GM23338 (cell line): ENCODE results near the gene USP38. TPM values are rescaled to one million over a fixed set of nuclear protein-coding genes. Genes with fewer than 3 reads are reported as not detected.

Experiments used
- ATAC-seq: fragments of 200-7000 bp; cut with Tn5 transposase; 3 replicates; pipeline ENCODE4 v1.9.1; 2020
- DNase-seq: peaks from one replicate; pipeline ENCODE4 v3.0.0-alpha.2; 2015; ENCODE audit warnings: low spot score
- H2AFZ ChIP-seq: fragments of 200-600 bp; sonication (generic); 2 replicates; pipeline ENCODE4 v1.8.0; 2016; ENCODE audit warnings: antibody characterized with exemption, mild to moderate bottlenecking, moderate library complexity
- H3F3A ChIP-seq: fragments of 200-600 bp; sonication (generic); replicated peaks from 2 replicates; pipeline ENCODE4 v1.8.0; 2017; ENCODE audit warnings: antibody characterized with exemption, mixed run types, low read depth
- H3K27ac ChIP-seq: fragments of 200-600 bp; sonication (generic); 2 replicates; pipeline ENCODE4 v1.6.1; 2016; ENCODE audit warnings: low read depth
- H3K27me3 ChIP-seq: fragments of 200-600 bp; sonication (generic); 2 replicates; pipeline ENCODE4 v1.8.0; 2016; ENCODE audit warnings: mild to moderate bottlenecking, mixed run types, moderate library complexity; ENCODE audit not compliant: insufficient read depth
- H3K36me3 ChIP-seq: fragments of 200-600 bp; sonication (generic); 2 replicates; pipeline ENCODE4 v1.8.0; 2016; ENCODE audit warnings: mild to moderate bottlenecking; ENCODE audit not compliant: insufficient read depth
- H3K4me1 ChIP-seq: fragments of 200-600 bp; sonication (generic); 2 replicates; pipeline ENCODE4 v1.8.0; 2016; ENCODE audit warnings: mild to moderate bottlenecking, moderate library complexity; ENCODE audit not compliant: insufficient read depth
- H3K4me2 ChIP-seq: fragments of 200-600 bp; sonication (generic); 2 replicates; pipeline ENCODE4 v1.7.1; 2017; ENCODE audit warnings: mixed run types
- H3K4me3 ChIP-seq: fragments of 200-600 bp; sonication (generic); 2 replicates; pipeline ENCODE4 v1.6.1; 2016; ENCODE audit warnings: mixed run types
- H3K79me2 ChIP-seq: fragments of 200-600 bp; sonication (generic); replicated peaks from 2 replicates; pipeline ENCODE4 v1.8.0; 2017; ENCODE audit warnings: mild to moderate bottlenecking; ENCODE audit not compliant: insufficient read depth
- H3K9me2 ChIP-seq: fragments of 200-600 bp; sonication (generic); 2 replicates; pipeline ENCODE4 v1.8.0; 2017; ENCODE audit not compliant: insufficient read depth
- H4K20me1 ChIP-seq: fragments of 200-600 bp; sonication (generic); replicated peaks from 2 replicates; pipeline ENCODE4 v1.8.0; 2017; ENCODE audit warnings: mild to moderate bottlenecking; ENCODE audit not compliant: insufficient read depth
- H3K27ac Mint-ChIP-seq: 2 replicates; pipeline ENCODE4 v1.8.0; 2020; ENCODE audit warnings: inconsistent platforms, mild to moderate bottlenecking, moderate library complexity, mixed read lengths
- H3K27me3 Mint-ChIP-seq: 3 replicates; pipeline ENCODE4 v1.8.0; 2022; ENCODE audit warnings: low read depth, mild to moderate bottlenecking, moderate library complexity, mixed read lengths, inconsistent platforms; ENCODE audit not compliant: insufficient read depth, poor library complexity
- H3K36me3 Mint-ChIP-seq: 3 replicates; pipeline ENCODE4 v1.8.0; 2021; ENCODE audit warnings: low read depth, mild to moderate bottlenecking, inconsistent platforms, moderate library complexity, mixed read lengths
- H3K4me1 Mint-ChIP-seq: 3 replicates; pipeline ENCODE4 v1.8.0; 2020; ENCODE audit warnings: mild to moderate bottlenecking, inconsistent platforms, mixed read lengths
- H3K4me3 Mint-ChIP-seq: 3 replicates; pipeline ENCODE4 v1.8.0; 2021; ENCODE audit warnings: moderate library complexity, mild to moderate bottlenecking, inconsistent platforms, mixed read lengths
- H3K9me3 Mint-ChIP-seq: 3 replicates; pipeline ENCODE4 v1.8.0; 2020; ENCODE audit warnings: moderate library complexity, mild to moderate bottlenecking, inconsistent platforms, mixed read lengths
- EZH2phosphoT487 ChIP-seq: fragments of 200-600 bp; sonication (generic); IDR thresholded peaks from one replicate; pipeline ENCODE4 v1.8.1; 2018; ENCODE audit warnings: antibody characterized with exemption; ENCODE audit not compliant: unreplicated experiment
- STAT1 ChIP-seq: IDR thresholded peaks from one replicate; pipeline ENCODE4 v1.6.1; 2016; ENCODE audit warnings: antibody characterized with exemption; ENCODE audit not compliant: unreplicated experiment
- ZNF114 ChIP-seq: fragments of 250-450 bp; sonication (Bioruptor Pico); IDR thresholded peaks from 2 replicates; pipeline ENCODE4 v1.5.0; 2020; ENCODE audit warnings: mild to moderate bottlenecking, moderate library complexity
- ZNF331 ChIP-seq: fragments of 250-450 bp; sonication (Bioruptor Pico); IDR thresholded peaks from 2 replicates; pipeline ENCODE4 v1.5.0; 2020; ENCODE audit warnings: low read depth, mild to moderate bottlenecking, moderate library complexity
- polyA plus RNA-seq: library from polyadenylated mRNA; unstranded; fragments of >200 nt; fragmentation: Nextera tagmentation; extraction: Ambion mirVana; gene quantifications from 2 replicates; pipeline ENCODE4 v1.2.1, GENCODE V29; 2016
- total RNA-seq: library from RNA; depleted of rRNA; stranded (reverse); fragments of >200 nt; shearing (Covaris generic); gene quantifications from 2 replicates; pipeline ENCODE4 v1.2.3, GENCODE V29; 2014
- TF ChIP-seq, protein P1 (sequence below): fragments of 250-450 bp; sonication (Bioruptor Pico); IDR thresholded peaks from 2 replicates; pipeline ENCODE4 v1.5.0; 2020; ENCODE audit warnings: mild to moderate bottlenecking, moderate library complexity
- TF ChIP-seq, protein P2 (sequence below), 2 experiments: fragments of 200-600 bp in 1 of 2; sonication (generic) in 1 of 2; conservative IDR thresholded peaks; 2 replicates each; pipeline versions ENCODE4 v1.5.1 to v1.6.1; 2016 to 2017; ENCODE audit warnings: antibody characterized with exemption in 2 of 2, low read depth in 2 of 2, mild to moderate bottlenecking in 2 of 2, moderate library complexity in 1 of 2
- TF ChIP-seq, protein P3 (sequence below): IDR thresholded peaks from 2 replicates; pipeline ENCODE4 v1.6.1; 2016; ENCODE audit warnings: antibody characterized with exemption

USP38 gene
- total and polyA plus RNA-seq, 2 experiments from 2014 or later: 3.7 to 16.5 TPM

DNA sequence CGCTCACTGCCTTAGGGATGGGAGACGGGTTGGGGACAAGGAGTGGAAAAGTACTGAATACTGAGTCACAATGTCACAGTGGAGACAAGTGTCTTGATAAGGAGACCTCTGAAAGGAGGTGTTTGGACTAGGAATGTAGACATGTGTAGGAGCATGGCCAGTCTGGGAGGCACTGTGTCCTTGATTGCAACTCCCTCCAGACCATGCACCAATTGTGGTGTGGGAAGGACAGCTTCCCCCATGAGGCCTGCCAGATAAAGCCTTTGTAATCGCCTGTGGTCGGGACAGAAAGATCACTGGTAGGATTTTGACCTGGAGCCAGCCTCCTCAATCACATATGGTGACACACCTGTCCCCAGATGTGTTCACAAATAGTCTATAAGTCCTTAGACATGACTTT, 64.1 kb downstream of the USP38 start (continued):
- TF ChIP-seq, protein P1, sequence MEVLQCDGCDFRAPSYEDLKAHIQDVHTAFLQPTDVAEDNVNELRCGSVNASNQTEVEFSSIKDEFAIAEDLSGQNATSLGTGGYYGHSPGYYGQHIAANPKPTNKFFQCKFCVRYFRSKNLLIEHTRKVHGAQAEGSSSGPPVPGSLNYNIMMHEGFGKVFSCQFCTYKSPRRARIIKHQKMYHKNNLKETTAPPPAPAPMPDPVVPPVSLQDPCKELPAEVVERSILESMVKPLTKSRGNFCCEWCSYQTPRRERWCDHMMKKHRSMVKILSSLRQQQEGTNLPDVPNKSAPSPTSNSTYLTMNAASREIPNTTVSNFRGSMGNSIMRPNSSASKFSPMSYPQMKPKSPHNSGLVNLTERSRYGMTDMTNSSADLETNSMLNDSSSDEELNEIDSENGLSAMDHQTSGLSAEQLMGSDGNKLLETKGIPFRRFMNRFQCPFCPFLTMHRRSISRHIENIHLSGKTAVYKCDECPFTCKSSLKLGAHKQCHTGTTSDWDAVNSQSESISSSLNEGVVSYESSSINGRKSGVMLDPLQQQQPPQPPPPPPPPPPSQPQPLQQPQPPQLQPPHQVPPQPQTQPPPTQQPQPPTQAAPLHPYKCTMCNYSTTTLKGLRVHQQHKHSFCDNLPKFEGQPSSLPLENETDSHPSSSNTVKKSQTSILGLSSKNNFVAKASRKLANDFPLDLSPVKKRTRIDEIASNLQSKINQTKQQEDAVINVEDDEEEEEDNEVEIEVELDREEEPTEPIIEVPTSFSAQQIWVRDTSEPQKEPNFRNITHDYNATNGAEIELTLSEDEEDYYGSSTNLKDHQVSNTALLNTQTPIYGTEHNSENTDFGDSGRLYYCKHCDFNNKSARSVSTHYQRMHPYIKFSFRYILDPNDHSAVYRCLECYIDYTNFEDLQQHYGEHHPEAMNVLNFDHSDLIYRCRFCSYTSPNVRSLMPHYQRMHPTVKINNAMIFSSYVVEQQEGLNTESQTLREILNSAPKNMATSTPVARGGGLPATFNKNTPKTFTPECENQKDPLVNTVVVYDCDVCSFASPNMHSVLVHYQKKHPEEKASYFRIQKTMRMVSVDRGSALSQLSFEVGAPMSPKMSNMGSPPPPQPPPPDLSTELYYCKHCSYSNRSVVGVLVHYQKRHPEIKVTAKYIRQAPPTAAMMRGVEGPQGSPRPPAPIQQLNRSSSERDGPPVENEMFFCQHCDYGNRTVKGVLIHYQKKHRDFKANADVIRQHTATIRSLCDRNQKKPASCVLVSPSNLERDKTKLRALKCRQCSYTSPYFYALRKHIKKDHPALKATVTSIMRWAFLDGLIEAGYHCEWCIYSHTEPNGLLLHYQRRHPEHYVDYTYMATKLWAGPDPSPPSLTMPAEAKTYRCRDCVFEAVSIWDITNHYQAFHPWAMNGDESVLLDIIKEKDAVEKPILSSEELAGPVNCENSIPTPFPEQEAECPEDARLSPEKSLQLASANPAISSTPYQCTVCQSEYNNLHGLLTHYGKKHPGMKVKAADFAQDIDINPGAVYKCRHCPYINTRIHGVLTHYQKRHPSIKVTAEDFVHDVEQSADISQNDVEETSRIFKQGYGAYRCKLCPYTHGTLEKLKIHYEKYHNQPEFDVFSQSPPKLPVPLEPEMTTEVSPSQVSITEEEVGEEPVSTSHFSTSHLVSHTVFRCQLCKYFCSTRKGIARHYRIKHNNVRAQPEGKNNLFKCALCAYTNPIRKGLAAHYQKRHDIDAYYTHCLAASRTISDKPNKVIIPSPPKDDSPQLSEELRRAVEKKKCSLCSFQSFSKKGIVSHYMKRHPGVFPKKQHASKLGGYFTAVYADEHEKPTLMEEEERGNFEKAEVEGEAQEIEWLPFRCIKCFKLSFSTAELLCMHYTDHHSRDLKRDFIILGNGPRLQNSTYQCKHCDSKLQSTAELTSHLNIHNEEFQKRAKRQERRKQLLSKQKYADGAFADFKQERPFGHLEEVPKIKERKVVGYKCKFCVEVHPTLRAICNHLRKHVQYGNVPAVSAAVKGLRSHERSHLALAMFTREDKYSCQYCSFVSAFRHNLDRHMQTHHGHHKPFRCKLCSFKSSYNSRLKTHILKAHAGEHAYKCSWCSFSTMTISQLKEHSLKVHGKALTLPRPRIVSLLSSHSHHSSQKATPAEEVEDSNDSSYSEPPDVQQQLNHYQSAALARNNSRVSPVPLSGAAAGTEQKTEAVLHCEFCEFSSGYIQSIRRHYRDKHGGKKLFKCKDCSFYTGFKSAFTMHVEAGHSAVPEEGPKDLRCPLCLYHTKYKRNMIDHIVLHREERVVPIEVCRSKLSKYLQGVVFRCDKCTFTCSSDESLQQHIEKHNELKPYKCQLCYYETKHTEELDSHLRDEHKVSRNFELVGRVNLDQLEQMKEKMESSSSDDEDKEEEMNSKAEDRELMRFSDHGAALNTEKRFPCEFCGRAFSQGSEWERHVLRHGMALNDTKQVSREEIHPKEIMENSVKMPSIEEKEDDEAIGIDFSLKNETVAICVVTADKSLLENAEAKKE: no peak

DNA sequence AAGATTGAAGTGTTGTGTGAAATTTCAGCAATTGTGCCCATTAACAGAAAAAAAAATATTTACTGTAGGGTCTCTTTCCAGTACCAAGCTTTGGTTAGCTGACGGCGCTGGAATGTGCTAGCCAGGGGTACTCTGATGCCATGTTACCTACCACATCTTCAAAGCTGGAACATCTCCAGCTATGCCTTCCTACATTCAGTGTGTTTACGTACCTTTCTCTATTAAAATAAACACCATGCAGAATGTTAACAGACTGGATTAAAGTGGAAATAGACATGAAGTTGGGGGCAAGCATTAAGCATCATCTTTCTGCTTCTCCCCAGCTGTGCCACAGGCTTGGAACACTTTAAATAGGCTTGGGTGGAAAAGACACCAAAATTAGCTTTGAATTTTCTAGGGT, 65.9 kb downstream of the USP38 start:
- Histone ChIP-seq H3K27ac (no peak overlapping the region), H3K9me2 (no peaks in the 10 kb centered on the region), H3K36me3 (no peaks in the 10 kb centered on the region), H3K4me3 (no peak overlapping the region), H3F3A (no peaks in the 10 kb centered on the region), H3K4me1 (peaks cover 8% of the 10 kb centered on the region), H3K79me2 (no peaks in the 10 kb centered on the region), H2AFZ (0 out of 2 replicates have a peak overlapping the region, but pooled peaks have one; percentile 40), H4K20me1 (no peaks in the 10 kb centered on the region), H3K27me3 (no peaks in the 10 kb centered on the region), H3K4me2 (0 out of 2 replicates have a peak overlapping the region, but pooled peaks have one; percentile 17)
- no peak for ATAC-seq
- Mint-ChIP-seq H3K9me3 (no peaks in the 10 kb centered on the region), H3K27me3 (peaks cover 3% of the 10 kb centered on the region), H3K27ac (no peak overlapping the region), H3K4me1 (peaks cover 9% of the 10 kb centered on the region), H3K36me3 (no peaks in the 10 kb centered on the region), H3K4me3 (no peak overlapping the region)
- no peak for TF ChIP-seq ZNF114
- no peak for TF ChIP-seq STAT1
- TF ChIP-seq, protein P2, sequence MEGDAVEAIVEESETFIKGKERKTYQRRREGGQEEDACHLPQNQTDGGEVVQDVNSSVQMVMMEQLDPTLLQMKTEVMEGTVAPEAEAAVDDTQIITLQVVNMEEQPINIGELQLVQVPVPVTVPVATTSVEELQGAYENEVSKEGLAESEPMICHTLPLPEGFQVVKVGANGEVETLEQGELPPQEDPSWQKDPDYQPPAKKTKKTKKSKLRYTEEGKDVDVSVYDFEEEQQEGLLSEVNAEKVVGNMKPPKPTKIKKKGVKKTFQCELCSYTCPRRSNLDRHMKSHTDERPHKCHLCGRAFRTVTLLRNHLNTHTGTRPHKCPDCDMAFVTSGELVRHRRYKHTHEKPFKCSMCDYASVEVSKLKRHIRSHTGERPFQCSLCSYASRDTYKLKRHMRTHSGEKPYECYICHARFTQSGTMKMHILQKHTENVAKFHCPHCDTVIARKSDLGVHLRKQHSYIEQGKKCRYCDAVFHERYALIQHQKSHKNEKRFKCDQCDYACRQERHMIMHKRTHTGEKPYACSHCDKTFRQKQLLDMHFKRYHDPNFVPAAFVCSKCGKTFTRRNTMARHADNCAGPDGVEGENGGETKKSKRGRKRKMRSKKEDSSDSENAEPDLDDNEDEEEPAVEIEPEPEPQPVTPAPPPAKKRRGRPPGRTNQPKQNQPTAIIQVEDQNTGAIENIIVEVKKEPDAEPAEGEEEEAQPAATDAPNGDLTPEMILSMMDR (conservative IDR thresholded peaks at IDR 0.05; ENCODE audit: low read depth in 2 of 2): no peak
- TF ChIP-seq EZH2phosphoT487: no peak
- TF ChIP-seq ZNF331 (CRISPR knock-in tag): no peak
- TF ChIP-seq, protein P3, sequence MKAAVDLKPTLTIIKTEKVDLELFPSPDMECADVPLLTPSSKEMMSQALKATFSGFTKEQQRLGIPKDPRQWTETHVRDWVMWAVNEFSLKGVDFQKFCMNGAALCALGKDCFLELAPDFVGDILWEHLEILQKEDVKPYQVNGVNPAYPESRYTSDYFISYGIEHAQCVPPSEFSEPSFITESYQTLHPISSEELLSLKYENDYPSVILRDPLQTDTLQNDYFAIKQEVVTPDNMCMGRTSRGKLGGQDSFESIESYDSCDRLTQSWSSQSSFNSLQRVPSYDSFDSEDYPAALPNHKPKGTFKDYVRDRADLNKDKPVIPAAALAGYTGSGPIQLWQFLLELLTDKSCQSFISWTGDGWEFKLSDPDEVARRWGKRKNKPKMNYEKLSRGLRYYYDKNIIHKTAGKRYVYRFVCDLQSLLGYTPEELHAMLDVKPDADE: no peak
- no peak for DNase-seq
